SK-N-MC (cell line): ENCODE results near the gene KANTR.
"Not testable (repeated sequence)": the region's sequence is repeated elsewhere in the genome, so short reads cannot be mapped to it uniquely, and the experiment has no call there.

Source experiments
- DNase-seq: peaks from one replicate; pipeline ENCODE4 v3.0.0-alpha.2; 2011; ENCODE audit warnings: low read depth, low spot score
- H3K27ac ChIP-seq: fragments of 200-600 bp; sonication (generic); 2 replicates; pipeline ENCODE4 v1.5.1; 2016; ENCODE audit warnings: mixed run types
- H3K36me3 ChIP-seq: fragments of 200-600 bp; sonication (generic); 2 replicates; pipeline ENCODE4 v1.6.1; 2017; ENCODE audit warnings: antibody characterized with exemption, low read length, mixed read lengths; ENCODE audit not compliant: insufficient read depth
- H3K4me3 ChIP-seq: fragments of 200-600 bp; sonication (generic); 2 replicates; pipeline ENCODE4 v1.5.1; 2016
- H3K9ac ChIP-seq: fragments of 200-600 bp; sonication (generic); 2 replicates; pipeline ENCODE4 v1.8.0; 2017; ENCODE audit warnings: mixed run types, mixed read lengths; ENCODE audit not compliant: insufficient read length
- H3K9me3 ChIP-seq: fragments of 200-600 bp; sonication (generic); 2 replicates; pipeline ENCODE4 v1.6.1; 2017; ENCODE audit warnings: low read depth, mild to moderate bottlenecking, antibody characterized with exemption, low read length, moderate library complexity, mixed read lengths
- EZH2 ChIP-seq: fragments of 200-600 bp; sonication (generic); IDR thresholded peaks from one replicate; pipeline ENCODE4 v1.6.1; 2017; ENCODE audit warnings: antibody characterized with exemption
- FOXP2 ChIP-seq: optimal IDR thresholded peaks from 2 replicates; pipeline ENCODE3; 2011; ENCODE audit warnings: mild to moderate bottlenecking, moderate library complexity; ENCODE audit not compliant: insufficient read depth; ENCODE audit errors: extremely low read length, control extremely low read depth
- POLR2AphosphoS5 ChIP-seq: IDR thresholded peaks from 2 replicates; pipeline ENCODE4 v1.6.1; 2012; ENCODE audit warnings: mild to moderate bottlenecking, low read depth, low read length, borderline replicate concordance

Gene KANTR

DNA sequence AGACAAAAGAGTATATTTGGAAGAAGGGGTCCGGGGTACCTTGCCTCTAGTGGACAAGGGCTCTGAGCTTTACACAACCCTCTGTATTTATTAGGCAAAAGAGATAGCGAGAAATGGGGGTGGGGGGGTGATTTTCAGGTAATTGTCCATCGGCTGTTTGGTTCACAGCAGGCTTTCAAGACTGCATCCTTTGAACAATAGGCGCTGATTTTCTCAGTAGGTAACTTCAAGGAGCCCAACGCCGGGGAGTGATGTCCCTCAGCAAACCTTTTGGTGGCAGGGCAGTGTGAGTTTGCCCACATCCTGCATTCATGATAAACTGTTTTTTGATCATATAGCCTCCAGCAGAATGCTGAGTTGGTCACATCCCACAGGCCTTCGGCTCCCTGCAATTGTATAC is 69.5 kb downstream of the KANTR start:
- no peak overlapping the region for H3K27ac ChIP-seq
- H3K4me3 ChIP-seq = no peak overlapping the region
- no peaks in the 10 kb centered on the region for H3K36me3 ChIP-seq
- DNase-seq = no peak
- no peak for TF ChIP-seq POLR2AphosphoS5
- TF ChIP-seq FOXP2 = no peak
- no peak for TF ChIP-seq EZH2
- H3K9me3 ChIP-seq = no peaks in the 10 kb centered on the region
- no peak overlapping the region for H3K9ac ChIP-seq

DNA sequence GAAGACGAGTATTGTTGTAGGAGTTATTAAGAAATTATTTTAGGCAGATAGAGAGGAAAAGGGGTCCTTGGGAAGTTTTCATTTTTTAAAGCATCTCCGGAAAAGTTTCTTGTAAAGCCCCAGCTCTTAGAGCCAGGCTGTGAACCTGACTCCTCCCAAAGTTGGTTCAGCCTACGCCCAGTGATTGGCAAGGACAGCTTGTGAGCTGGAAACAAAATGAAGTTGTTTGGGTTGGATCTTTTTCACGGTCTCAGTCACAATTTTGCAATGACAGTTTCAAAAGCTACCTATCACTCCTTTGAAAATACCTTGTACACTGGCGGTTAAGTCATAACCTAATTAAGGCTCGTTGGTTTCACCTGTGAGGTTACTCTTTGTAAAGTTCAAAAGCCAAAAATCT is 70.6 kb downstream of the KANTR start:
- not testable (repeated sequence) for H3K9ac ChIP-seq, H3K36me3 ChIP-seq, H3K4me3 ChIP-seq, H3K27ac ChIP-seq, H3K9me3 ChIP-seq, DNase-seq

DNA sequence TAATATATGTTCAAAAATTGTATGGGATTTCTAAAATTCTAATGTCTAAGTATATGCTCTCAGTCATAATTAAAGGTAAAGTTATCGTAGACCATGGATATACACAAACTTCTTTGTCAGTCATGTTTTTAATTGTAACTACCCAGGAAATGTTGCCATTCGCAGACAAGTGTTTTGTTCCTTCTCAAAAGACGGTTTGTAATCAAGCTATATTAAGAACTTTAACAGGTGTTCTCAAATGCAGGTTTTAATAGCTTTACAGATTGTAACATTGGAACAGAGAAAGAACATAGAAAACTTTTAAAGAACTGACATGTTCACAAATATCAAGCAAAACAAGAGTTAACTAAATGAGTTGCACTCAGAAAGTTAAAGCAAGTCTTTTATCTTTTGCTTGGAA is 72.2 kb downstream of the KANTR start:
- Histone ChIP-seq H3K4me3 (no peak overlapping the region), H3K36me3 (no peaks in the 10 kb centered on the region; the same call in 1 of the 2 replicates), H3K27ac (no peak overlapping the region), H3K9me3 (no peaks in the 10 kb centered on the region), H3K9ac (no peak overlapping the region)
- TF ChIP-seq POLR2AphosphoS5 (no peak), EZH2 (no peak), FOXP2 (no peak)
- no peak for DNase-seq

DNA sequence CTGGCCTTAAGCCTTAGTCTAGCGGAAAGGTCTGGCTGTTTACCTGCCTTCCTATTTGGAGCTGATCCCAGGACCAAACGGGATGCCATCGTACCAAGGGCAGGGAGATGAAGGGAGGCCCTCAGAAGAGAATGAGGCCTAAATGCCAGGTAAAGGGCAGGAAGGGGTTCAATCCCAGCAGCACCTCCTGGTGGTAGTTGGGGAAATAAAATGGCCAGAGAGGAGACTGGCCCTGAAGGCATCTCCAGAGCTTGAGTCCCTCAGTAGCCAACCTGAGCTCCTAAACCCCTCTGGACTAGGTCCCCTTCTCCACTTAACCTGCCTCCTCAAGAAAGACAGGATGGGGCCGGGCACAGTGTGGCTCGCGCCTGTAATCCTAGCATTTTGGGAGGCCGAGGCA is 77.4 kb downstream of the KANTR start:
- DNase-seq = no peak
- TF ChIP-seq POLR2AphosphoS5 (no peak), FOXP2 (no peak), EZH2 (no peak)
- H3K27ac ChIP-seq = no peak overlapping the region
- no peaks in the 10 kb centered on the region; the same call in 1 of the 2 replicates for H3K36me3 ChIP-seq
- no peak overlapping the region for H3K4me3 ChIP-seq
- no peaks in the 10 kb centered on the region for H3K9me3 ChIP-seq
- no peak overlapping the region for H3K9ac ChIP-seq
